H9 (cell line): ENCODE data around the gene RNU6-1. TPM values are rescaled to one million over a fixed set of nuclear protein-coding genes. Genes with fewer than 3 reads are reported as not detected.

Experiments
- DNase-seq: peaks from one replicate; pipeline ENCODE4 v3.0.0-alpha.2; 2017
- H2AFZ ChIP-seq: one replicate; pipeline ENCODE4 v1.6.1; 2013; ENCODE audit warnings: mild to moderate bottlenecking, low read length, control low read depth, moderate library complexity
- H2AK5ac ChIP-seq: 2 replicates; pipeline ENCODE4 v1.6.1; 2013; ENCODE audit warnings: low read length, control low read depth, mixed read lengths; ENCODE audit not compliant: insufficient read length
- H2BK120ac ChIP-seq: one replicate; pipeline ENCODE4 v1.6.1; 2013; ENCODE audit warnings: low read depth, mild to moderate bottlenecking, low read length, control low read depth, inconsistent platforms; ENCODE audit not compliant: poor library complexity, severe bottlenecking
- H2BK12ac ChIP-seq: 2 replicates; pipeline ENCODE4 v1.6.1; 2013; ENCODE audit warnings: low read length, control low read depth, mixed read lengths, low read depth; ENCODE audit not compliant: insufficient read length
- H2BK15ac ChIP-seq: 2 replicates; pipeline ENCODE4 v1.6.1; 2013; ENCODE audit warnings: low read depth, low read length, control low read depth
- H2BK20ac ChIP-seq: one replicate; pipeline ENCODE4 v1.6.1; 2013; ENCODE audit warnings: low read depth, mild to moderate bottlenecking, low read length, control low read depth, inconsistent platforms; ENCODE audit not compliant: poor library complexity, severe bottlenecking
- H2BK5ac ChIP-seq: 2 replicates; pipeline ENCODE4 v1.6.1; 2013; ENCODE audit warnings: low read length, control low read depth, mixed read lengths; ENCODE audit not compliant: insufficient read length
- H3K14ac ChIP-seq: 2 replicates; pipeline ENCODE4 v1.6.1; 2013; ENCODE audit warnings: low read length, control low read depth; ENCODE audit not compliant: insufficient read depth
- H3K18ac ChIP-seq: 2 replicates; pipeline ENCODE4 v1.6.1; 2013; ENCODE audit warnings: low read depth, mild to moderate bottlenecking, mixed read lengths, low read length, control low read depth; ENCODE audit not compliant: insufficient read length
- H3K23ac ChIP-seq: 2 replicates; pipeline ENCODE4 v1.6.1; 2013; ENCODE audit warnings: low read length, control low read depth, mixed read lengths, low read depth; ENCODE audit not compliant: insufficient read length
- H3K23me2 ChIP-seq: 2 replicates; pipeline ENCODE4 v1.6.1; 2013; ENCODE audit warnings: low read depth, mild to moderate bottlenecking, mixed read lengths, low read length, control low read depth; ENCODE audit not compliant: insufficient read length, poor library complexity, severe bottlenecking
- H3K27ac ChIP-seq: 2 replicates; pipeline ENCODE4 v1.5.1; 2013; ENCODE audit warnings: low read length, control low read depth, mixed read lengths, low read depth; ENCODE audit not compliant: insufficient read length
- H3K27me3 ChIP-seq: 2 replicates; pipeline ENCODE4 v1.6.1; 2013; ENCODE audit warnings: low read length, control low read depth, inconsistent platforms; ENCODE audit not compliant: insufficient read depth
- H3K4ac ChIP-seq: 2 replicates; pipeline ENCODE4 v1.6.1; 2013; ENCODE audit warnings: low read depth, mild to moderate bottlenecking, control low read depth, inconsistent platforms, low read length, moderate library complexity
- H3K4me1 ChIP-seq: 2 replicates; pipeline ENCODE4 v1.6.1; 2013; ENCODE audit warnings: low read length, control low read depth, inconsistent platforms; ENCODE audit not compliant: insufficient read depth
- H3K4me2 ChIP-seq: 2 replicates; pipeline ENCODE4 v1.6.1; 2013; ENCODE audit warnings: low read length, control low read depth, mixed read lengths; ENCODE audit not compliant: insufficient read length, insufficient read depth
- H3K56ac ChIP-seq: 2 replicates; pipeline ENCODE4 v1.6.1; 2013; ENCODE audit warnings: low read depth, mild to moderate bottlenecking, mixed read lengths, low read length, control low read depth; ENCODE audit not compliant: insufficient read length
- H3K79me1 ChIP-seq: 2 replicates; pipeline ENCODE4 v1.6.1; 2013; ENCODE audit warnings: low read depth, mild to moderate bottlenecking, moderate library complexity, low read length, control low read depth, inconsistent platforms; ENCODE audit not compliant: insufficient read depth, poor library complexity, severe bottlenecking
- H3K79me2 ChIP-seq: 2 replicates; pipeline ENCODE4 v1.6.1; 2013; ENCODE audit warnings: low read length, control low read depth, inconsistent platforms; ENCODE audit not compliant: insufficient read depth
- H3K9ac ChIP-seq: 2 replicates; pipeline ENCODE4 v1.6.1; 2013; ENCODE audit warnings: low read length, control low read depth, mixed read lengths; ENCODE audit not compliant: insufficient read length; ENCODE audit errors: extremely low read depth
- H3K9me3 ChIP-seq: one replicate; pipeline ENCODE4 v1.6.1; 2013; ENCODE audit warnings: low read depth, low read length, inconsistent platforms; ENCODE audit not compliant: control insufficient read depth
- H3T11ph ChIP-seq: one replicate; pipeline ENCODE4 v1.6.1; 2013; ENCODE audit warnings: mild to moderate bottlenecking, low read length, control low read depth, inconsistent platforms
- H4K20me1 ChIP-seq: one replicate; pipeline ENCODE4 v1.6.1; 2013; ENCODE audit not compliant: control insufficient read depth, insufficient read length, insufficient read depth
- H4K5ac ChIP-seq: 2 replicates; pipeline ENCODE4 v1.6.1; 2013; ENCODE audit warnings: low read depth, mild to moderate bottlenecking, mixed read lengths, low read length, control low read depth; ENCODE audit not compliant: insufficient read length
- H4K8ac ChIP-seq: replicated peaks from 2 replicates; pipeline ENCODE4 v1.6.1; 2013; ENCODE audit warnings: low read length, control low read depth, mixed read lengths, low read depth; ENCODE audit not compliant: insufficient read length
- H4K91ac ChIP-seq: 2 replicates; pipeline ENCODE4 v1.6.1; 2013; ENCODE audit warnings: low read depth, mild to moderate bottlenecking, moderate library complexity, mixed read lengths, low read length, control low read depth; ENCODE audit not compliant: insufficient read length
- H3K27ac Mint-ChIP-seq, 3 experiments: 2 replicates in 2 of 3; 3 replicates in 1 of 3; pipeline ENCODE4 v1.8.0; 2020 to 2021; ENCODE audit warnings: mixed read lengths in 3 of 3, mild to moderate bottlenecking in 1 of 3, moderate library complexity in 1 of 3
- H3K27me3 Mint-ChIP-seq: 2 replicates; pipeline ENCODE4 v1.8.0; 2021; ENCODE audit warnings: low read depth, mild to moderate bottlenecking, moderate library complexity, mixed read lengths
- H3K36me3 Mint-ChIP-seq, 3 experiments: 2 replicates in 2 of 3; 3 replicates in 1 of 3; pipeline ENCODE4 v1.8.0; 2020 to 2021; ENCODE audit warnings: low read depth in 3 of 3, mixed read lengths in 3 of 3; ENCODE audit not compliant: insufficient read depth in 1 of 3
- H3K4me1 Mint-ChIP-seq, 2 experiments: 2 replicates each; pipeline ENCODE4 v1.8.0; 2020; ENCODE audit warnings: mixed read lengths in 2 of 2
- H3K4me3 Mint-ChIP-seq, 2 experiments: 2 replicates in 1 of 2; 3 replicates in 1 of 2; pipeline ENCODE4 v1.8.0; 2020 to 2021; ENCODE audit warnings: mild to moderate bottlenecking in 2 of 2, mixed read lengths in 2 of 2, moderate library complexity in 1 of 2
- H3K9me3 Mint-ChIP-seq, 2 experiments: 2 replicates in 1 of 2; 3 replicates in 1 of 2; pipeline ENCODE4 v1.8.0; 2020; ENCODE audit warnings: mild to moderate bottlenecking in 2 of 2, mixed read lengths in 2 of 2, moderate library complexity in 1 of 2
- WGBS: extraction: QIAGEN DNeasy Blood & Tissue Kit; methylation state at CpG from one replicate; pipeline ENCODE4 v1.1.7; 2013; ENCODE audit warnings: missing lambda C conversion rate, low lambda C conversion rate, mixed read lengths; ENCODE audit not compliant: insufficient read length; ENCODE audit errors: extremely low coverage; 5-methylcytosine and 5-hydroxymethylcytosine counted together
- total RNA-seq: library from RNA; stranded (reverse); gene quantifications from 2 replicates; pipeline ENCODE4 v1.2.1, GENCODE V29; 2021
- TF ChIP-seq, protein P1 (sequence below): fragments of 200-600 bp; sonication (generic); conservative IDR thresholded peaks from 3 replicates; pipeline ENCODE4 v1.8.0; 2021; ENCODE audit warnings: antibody characterized with exemption, mild to moderate bottlenecking

Gene RNU6-1
- total RNA-seq, 1 experiment from 2014 or later, result not detected

DNA sequence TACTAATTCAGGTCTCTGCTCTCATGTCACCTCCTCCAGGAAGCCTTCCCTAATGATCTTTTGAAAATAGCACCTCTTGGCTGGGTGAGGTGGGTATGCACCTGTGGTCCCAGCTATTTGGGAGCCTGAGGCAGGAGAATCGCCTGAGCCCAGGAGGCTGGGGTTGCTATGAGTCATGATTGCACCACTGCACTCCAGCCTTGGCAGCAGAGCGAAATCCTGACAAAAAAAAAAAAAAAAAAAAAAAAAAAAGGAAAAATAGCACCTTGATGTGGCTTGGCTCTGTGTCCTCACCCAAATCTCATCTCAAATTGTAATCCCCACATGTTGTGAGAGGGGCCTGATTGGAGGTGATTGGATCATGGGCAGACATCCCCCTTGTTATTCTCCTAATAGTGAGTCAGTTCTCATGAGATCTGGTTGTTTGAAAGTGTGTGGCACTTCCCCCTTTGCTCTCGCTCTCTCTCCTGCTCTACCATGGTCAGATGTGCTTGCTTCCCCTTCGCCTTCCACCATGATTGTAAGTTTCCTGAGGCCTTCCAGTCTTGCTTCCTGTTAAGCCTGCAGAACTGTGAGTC, 11.2 kb upstream of the RNU6-1 start:
- Histone ChIP-seq H3K56ac (no peak overlapping the region), H3K27ac (no peak overlapping the region), H4K8ac (no peak overlapping the region), H4K20me1 (no peaks in the 10 kb centered on the region), H2BK120ac (no peak overlapping the region), H2AFZ (no peak overlapping the region), H2BK5ac (no peak overlapping the region), H3K23ac (no peak overlapping the region), H3K9me3 (no peaks in the 10 kb centered on the region), H3K4me1 (peaks cover 7% of the 10 kb centered on the region; the same call in 1 of the 2 replicates), H2BK12ac (no peak overlapping the region), H2BK15ac (no peak overlapping the region), H3K14ac (no peak overlapping the region), H4K91ac (no peak overlapping the region), H2BK20ac (no peak overlapping the region), H3K18ac (no peak overlapping the region), H3K9ac (no peak overlapping the region), H3K4me2 (no peak overlapping the region), H2AK5ac (no peak overlapping the region), H3K27me3 (no peaks in the 10 kb centered on the region), H3K79me2 (no peaks in the 10 kb centered on the region), H3K23me2 (no peaks in the 10 kb centered on the region), H3K4ac (no peak overlapping the region), H4K5ac (no peak overlapping the region), H3K79me1 (no peaks in the 10 kb centered on the region), H3T11ph (no peak overlapping the region)
- Mint-ChIP-seq H3K4me3 (no peak overlapping the region), H3K27me3 (no peaks in the 10 kb centered on the region), H3K27ac (peak overlapping the region in 2 of 3 experiments; percentile 4 to 13; a peak in 3 of 7 replicates), H3K4me1 (peaks cover 50 to 53% of the 10 kb centered on the region in 2 experiments), H3K9me3 (peaks cover 2 to 3% of the 10 kb centered on the region in 2 experiments; a peak in 4 of 5 replicates), H3K36me3 (peaks cover 0 to 5% (median 0%) of the 10 kb centered on the region in 3 experiments; a peak in 1 of 7 replicates)
- TF ChIP-seq, protein P1, sequence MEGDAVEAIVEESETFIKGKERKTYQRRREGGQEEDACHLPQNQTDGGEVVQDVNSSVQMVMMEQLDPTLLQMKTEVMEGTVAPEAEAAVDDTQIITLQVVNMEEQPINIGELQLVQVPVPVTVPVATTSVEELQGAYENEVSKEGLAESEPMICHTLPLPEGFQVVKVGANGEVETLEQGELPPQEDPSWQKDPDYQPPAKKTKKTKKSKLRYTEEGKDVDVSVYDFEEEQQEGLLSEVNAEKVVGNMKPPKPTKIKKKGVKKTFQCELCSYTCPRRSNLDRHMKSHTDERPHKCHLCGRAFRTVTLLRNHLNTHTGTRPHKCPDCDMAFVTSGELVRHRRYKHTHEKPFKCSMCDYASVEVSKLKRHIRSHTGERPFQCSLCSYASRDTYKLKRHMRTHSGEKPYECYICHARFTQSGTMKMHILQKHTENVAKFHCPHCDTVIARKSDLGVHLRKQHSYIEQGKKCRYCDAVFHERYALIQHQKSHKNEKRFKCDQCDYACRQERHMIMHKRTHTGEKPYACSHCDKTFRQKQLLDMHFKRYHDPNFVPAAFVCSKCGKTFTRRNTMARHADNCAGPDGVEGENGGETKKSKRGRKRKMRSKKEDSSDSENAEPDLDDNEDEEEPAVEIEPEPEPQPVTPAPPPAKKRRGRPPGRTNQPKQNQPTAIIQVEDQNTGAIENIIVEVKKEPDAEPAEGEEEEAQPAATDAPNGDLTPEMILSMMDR, result no peak
- no peak for DNase-seq
- WGBS, result no CpG with 5 or more reads among the region's 4 CpGs
